ENCODE results near the gene NBEAL2.
A peak's percentile ranks its signal among the peaks of the same experiment; 100 is the strongest.

The NBEAL2 gene

DNA sequence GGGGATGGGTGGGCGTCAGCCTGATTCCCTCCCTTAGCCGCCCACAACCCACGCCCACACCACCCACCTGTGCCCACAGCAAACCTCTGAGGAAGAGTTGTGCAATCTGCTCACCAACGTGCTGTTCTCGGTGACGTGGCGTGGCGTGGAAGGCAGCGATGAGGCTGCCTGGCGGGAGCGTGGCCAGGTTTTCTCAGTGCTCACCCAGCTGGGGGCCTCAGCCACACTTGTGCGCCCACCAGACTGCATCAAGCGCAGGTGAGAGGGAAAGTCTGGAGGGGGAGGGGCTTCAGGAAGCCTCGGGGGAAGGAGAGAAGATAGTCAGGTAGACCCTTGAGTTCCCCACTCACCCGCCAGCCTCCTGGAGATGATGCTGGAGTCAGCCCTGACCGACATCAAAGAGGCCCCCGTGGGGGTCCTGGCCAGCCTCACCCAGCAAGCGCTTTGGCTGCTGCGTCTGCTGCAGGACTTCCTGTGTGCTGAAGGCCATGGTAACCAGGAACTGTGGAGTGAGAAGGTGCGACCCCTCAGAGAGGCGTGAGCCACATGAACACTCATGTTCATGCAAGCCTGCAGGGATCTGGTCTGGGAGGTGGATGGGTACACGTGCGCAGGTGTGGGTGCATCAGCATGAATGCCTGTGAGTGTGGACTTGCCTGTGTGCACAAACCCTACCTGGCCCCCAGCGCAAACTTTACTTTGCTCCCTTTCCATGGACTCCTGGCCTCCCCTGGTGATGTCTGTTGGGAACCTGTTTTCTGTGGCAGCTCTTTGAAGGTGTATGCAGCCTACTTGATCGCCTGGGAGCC is 21.7 kb downstream of the NBEAL2 start:
- no peaks in the 10 kb centered on the region for H3F3A ChIP-seq (ENCODE audit: insufficient read depth, low read length)
- no peaks in the 10 kb centered on the region for H4K20me1 ChIP-seq (ENCODE audit: insufficient read depth, low read length)
- H2AFZ ChIP-seq (ENCODE audit: low read length) = no peak overlapping the region
- H3K9me3 ChIP-seq (ENCODE audit: low read length) = no peaks in the 10 kb centered on the region
- no peaks in the 10 kb centered on the region for H3K4me1 ChIP-seq (ENCODE audit: insufficient read depth, low read length, severe bottlenecking)
- no peak overlapping the region for H3K4me2 ChIP-seq (ENCODE audit: low read length)
- peaks cover 72% of the 10 kb centered on the region for H3K36me3 ChIP-seq (ENCODE audit: insufficient read depth, low read length)
- H3K9ac ChIP-seq (ENCODE audit: low read length) = no peak overlapping the region
- no peak overlapping the region for H3K27ac ChIP-seq (ENCODE audit: low read depth, low read length, poor library complexity, severe bottlenecking)
- H3K79me2 ChIP-seq (ENCODE audit: insufficient read depth, low read length) = no peaks in the 10 kb centered on the region
- TF ChIP-seq EZH2 (IDR thresholded peaks at IDR 0.05; ENCODE audit: borderline replicate concordance, low read length) = no peak
- TF ChIP-seq, protein P1, sequence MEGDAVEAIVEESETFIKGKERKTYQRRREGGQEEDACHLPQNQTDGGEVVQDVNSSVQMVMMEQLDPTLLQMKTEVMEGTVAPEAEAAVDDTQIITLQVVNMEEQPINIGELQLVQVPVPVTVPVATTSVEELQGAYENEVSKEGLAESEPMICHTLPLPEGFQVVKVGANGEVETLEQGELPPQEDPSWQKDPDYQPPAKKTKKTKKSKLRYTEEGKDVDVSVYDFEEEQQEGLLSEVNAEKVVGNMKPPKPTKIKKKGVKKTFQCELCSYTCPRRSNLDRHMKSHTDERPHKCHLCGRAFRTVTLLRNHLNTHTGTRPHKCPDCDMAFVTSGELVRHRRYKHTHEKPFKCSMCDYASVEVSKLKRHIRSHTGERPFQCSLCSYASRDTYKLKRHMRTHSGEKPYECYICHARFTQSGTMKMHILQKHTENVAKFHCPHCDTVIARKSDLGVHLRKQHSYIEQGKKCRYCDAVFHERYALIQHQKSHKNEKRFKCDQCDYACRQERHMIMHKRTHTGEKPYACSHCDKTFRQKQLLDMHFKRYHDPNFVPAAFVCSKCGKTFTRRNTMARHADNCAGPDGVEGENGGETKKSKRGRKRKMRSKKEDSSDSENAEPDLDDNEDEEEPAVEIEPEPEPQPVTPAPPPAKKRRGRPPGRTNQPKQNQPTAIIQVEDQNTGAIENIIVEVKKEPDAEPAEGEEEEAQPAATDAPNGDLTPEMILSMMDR (IDR thresholded peaks at IDR 0.05; ENCODE audit: low read length) = no peak
- H3K27me3 ChIP-seq (ENCODE audit: insufficient read depth, low read length) = no peaks in the 10 kb centered on the region
- H3K4me3 ChIP-seq (ENCODE audit: low read depth, low read length, poor library complexity, severe bottlenecking) = no peak overlapping the region
- H3K9me2 ChIP-seq (ENCODE audit: low read depth, low read length) = no peaks in the 10 kb centered on the region

DNA sequence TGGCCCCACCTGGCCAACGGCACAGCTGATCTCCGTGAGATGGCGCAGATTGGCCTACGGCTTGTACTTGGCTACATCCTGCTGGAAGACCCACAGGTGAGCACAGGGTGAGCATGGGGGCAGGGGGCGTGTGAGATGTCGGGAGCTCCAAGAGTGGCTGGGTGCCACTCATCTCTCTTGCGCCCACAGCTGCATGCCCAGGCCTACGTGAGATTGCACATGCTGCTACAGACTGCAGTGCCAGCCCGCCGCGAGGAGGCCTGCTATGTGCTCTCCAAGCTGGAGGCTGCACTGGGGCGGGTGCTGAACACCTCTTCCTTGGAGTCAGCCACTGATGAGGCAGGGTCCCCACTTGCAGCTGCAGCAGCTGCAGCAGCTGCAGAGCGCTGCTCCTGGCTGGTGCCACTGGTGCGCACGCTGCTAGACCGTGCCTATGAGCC is 22.3 kb downstream of the NBEAL2 start:
- H3K4me2 ChIP-seq (ENCODE audit: low read length) = no peak overlapping the region
- no peaks in the 10 kb centered on the region for H3K9me3 ChIP-seq (ENCODE audit: low read length)
- H3K36me3 ChIP-seq (ENCODE audit: insufficient read depth, low read length) = peaks cover 78% of the 10 kb centered on the region
- H3K9ac ChIP-seq (ENCODE audit: low read length) = no peak overlapping the region
- no peak overlapping the region for H2AFZ ChIP-seq (ENCODE audit: low read length)
- no peaks in the 10 kb centered on the region for H4K20me1 ChIP-seq (ENCODE audit: insufficient read depth, low read length)
- H3K4me1 ChIP-seq (ENCODE audit: insufficient read depth, low read length, severe bottlenecking) = no peaks in the 10 kb centered on the region
- H3K9me2 ChIP-seq (ENCODE audit: low read depth, low read length) = no peaks in the 10 kb centered on the region
- H3K4me3 ChIP-seq (ENCODE audit: low read depth, low read length, poor library complexity, severe bottlenecking) = no peak overlapping the region
- no peak overlapping the region for H3K27ac ChIP-seq (ENCODE audit: low read depth, low read length, poor library complexity, severe bottlenecking)
- TF ChIP-seq EZH2 (IDR thresholded peaks at IDR 0.05; ENCODE audit: borderline replicate concordance, low read length) = no peak
- TF ChIP-seq, protein P1 (IDR thresholded peaks at IDR 0.05; ENCODE audit: low read length) = no peak
- no peaks in the 10 kb centered on the region for H3K79me2 ChIP-seq (ENCODE audit: insufficient read depth, low read length)
- H3K27me3 ChIP-seq (ENCODE audit: insufficient read depth, low read length) = no peaks in the 10 kb centered on the region
- H3F3A ChIP-seq (ENCODE audit: insufficient read depth, low read length) = no peaks in the 10 kb centered on the region

DNA sequence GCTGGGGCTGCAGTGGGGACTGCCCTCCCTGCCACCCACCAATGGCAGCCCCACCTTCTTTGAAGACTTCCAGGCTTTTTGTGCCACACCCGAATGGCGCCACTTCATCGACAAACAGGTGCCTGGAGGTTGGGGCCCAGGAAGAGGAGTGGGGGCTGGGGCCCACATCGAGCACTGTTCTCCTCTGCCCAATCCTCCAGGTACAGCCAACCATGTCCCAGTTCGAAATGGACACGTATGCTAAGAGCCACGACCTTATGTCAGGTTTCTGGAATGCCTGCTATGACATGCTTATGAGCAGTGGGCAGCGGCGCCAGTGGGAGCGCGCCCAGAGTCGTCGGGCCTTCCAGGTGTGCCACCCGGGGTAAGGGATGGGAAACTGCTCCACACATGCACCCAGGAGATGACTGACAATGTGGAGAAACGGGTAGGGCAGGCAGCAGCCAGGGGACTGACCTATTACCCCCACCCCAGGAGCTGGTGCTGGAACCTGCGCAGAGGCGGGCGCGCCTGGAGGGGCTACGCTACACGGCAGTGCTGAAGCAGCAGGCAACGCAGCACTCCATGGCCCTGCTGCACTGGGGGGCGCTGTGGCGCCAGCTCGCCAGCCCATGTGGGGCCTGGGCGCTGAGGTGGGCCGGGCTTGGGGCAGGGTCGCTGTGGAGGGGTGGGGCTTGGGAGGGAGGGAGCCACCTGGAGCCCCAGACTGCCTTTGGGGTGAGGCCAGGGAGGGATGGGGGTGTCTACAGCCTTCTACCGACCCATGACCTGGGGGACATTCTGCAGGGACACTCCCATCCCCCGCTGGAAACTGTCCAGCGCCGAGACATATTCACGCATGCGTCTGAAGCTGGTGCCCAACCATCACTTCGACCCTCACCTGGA is 22.9 kb downstream of the NBEAL2 start:
- no peaks in the 10 kb centered on the region for H4K20me1 ChIP-seq (ENCODE audit: insufficient read depth, low read length)
- no peak overlapping the region for H3K4me2 ChIP-seq (ENCODE audit: low read length)
- H2AFZ ChIP-seq (ENCODE audit: low read length) = no peak overlapping the region
- no peak overlapping the region for H3K27ac ChIP-seq (ENCODE audit: low read depth, low read length, poor library complexity, severe bottlenecking)
- H3K36me3 ChIP-seq (ENCODE audit: insufficient read depth, low read length) = peaks cover 83% of the 10 kb centered on the region
- no peaks in the 10 kb centered on the region for H3K79me2 ChIP-seq (ENCODE audit: insufficient read depth, low read length)
- H3K9ac ChIP-seq (ENCODE audit: low read length) = no peak overlapping the region
- H3F3A ChIP-seq (ENCODE audit: insufficient read depth, low read length) = no peaks in the 10 kb centered on the region
- TF ChIP-seq, protein P1 (IDR thresholded peaks at IDR 0.05; ENCODE audit: low read length) = peak; percentile 45
- TF ChIP-seq EZH2 (IDR thresholded peaks at IDR 0.05; ENCODE audit: borderline replicate concordance, low read length) = no peak
- no peaks in the 10 kb centered on the region for H3K9me3 ChIP-seq (ENCODE audit: low read length)
- H3K4me1 ChIP-seq (ENCODE audit: insufficient read depth, low read length, severe bottlenecking) = no peaks in the 10 kb centered on the region
- H3K9me2 ChIP-seq (ENCODE audit: low read depth, low read length) = no peaks in the 10 kb centered on the region
- no peak overlapping the region for H3K4me3 ChIP-seq (ENCODE audit: low read depth, low read length, poor library complexity, severe bottlenecking)
- no peaks in the 10 kb centered on the region for H3K27me3 ChIP-seq (ENCODE audit: insufficient read depth, low read length)
